Naive thymus-derived CD4-positive, alpha-beta T cell (primary cell): Measurements from ENCODE around the gene HNRNPUL1. TPM values are rescaled to one million over a fixed set of nuclear protein-coding genes. Genes with fewer than 3 reads are reported as not detected.

Experiments
- ATAC-seq: fragments of 150-1000 bp; cut with Tn5 transposase; 2 replicates; pipeline ENCODE4 v1.10.0; 2021; ENCODE audit warnings: mild to moderate bottlenecking, moderate library complexity
- CTCF ChIA-PET: fragments of 350-600 bp; sonication (Branson Sonifier 250); formaldehyde crosslinking; loops from one replicate; lab custom pipeline; 2021; ENCODE audit warnings: antibody characterized with exemption; lab: Charles Lee
- POLR2A ChIA-PET: fragments of 350-600 bp; sonication (Branson Sonifier 250); formaldehyde crosslinking; loops from one replicate; lab custom pipeline; 2021; ENCODE audit warnings: antibody characterized with exemption, inconsistent platforms; lab: Charles Lee
- DNase-seq, 9 donors: peaks; one replicate each; pipeline versions ENCODE4 v3.0.0 to v3.0.0-alpha.2; 2020 to 2022; ENCODE audit warnings: mixed read lengths in 1 of 9
- H3K27ac ChIP-seq: one replicate; pipeline ENCODE4 v1.7.0; 2013; ENCODE audit warnings: mild to moderate bottlenecking, low read depth, low read length, moderate library complexity
- H3K27me3 ChIP-seq, 2 donors: one replicate each; pipeline ENCODE4 v1.7.0; 2013; ENCODE audit warnings: low read length in 2 of 2, mild to moderate bottlenecking in 2 of 2, moderate library complexity in 2 of 2; ENCODE audit not compliant: control insufficient read depth in 2 of 2, insufficient read depth in 2 of 2
- H3K36me3 ChIP-seq, 3 experiments: 1 replicate in 2 of 3; 2 replicates in 1 of 3; pipeline ENCODE4 v1.7.0; 2013; ENCODE audit warnings: low read length in 3 of 3, mild to moderate bottlenecking in 3 of 3, moderate library complexity in 1 of 3; ENCODE audit not compliant: insufficient read depth in 3 of 3, control insufficient read depth in 2 of 3
- H3K4me1 ChIP-seq, 2 donors: one replicate each; pipeline ENCODE4 v1.7.0; 2013; ENCODE audit warnings: low read length in 2 of 2, mild to moderate bottlenecking in 2 of 2, moderate library complexity in 1 of 2; ENCODE audit not compliant: control insufficient read depth in 2 of 2, insufficient read depth in 2 of 2
- H3K4me3 ChIP-seq: 2 replicates; pipeline ENCODE4 v1.7.0; 2013; ENCODE audit warnings: mild to moderate bottlenecking, low read length
- H3K9me3 ChIP-seq, 3 experiments: 1 replicate in 2 of 3; 2 replicates in 1 of 3; pipeline ENCODE4 v1.7.0; 2013; ENCODE audit warnings: low read length in 3 of 3; ENCODE audit not compliant: control insufficient read depth in 2 of 3
- H3K27ac Mint-ChIP-seq, 9 donors: one replicate each; pipeline ENCODE4 v1.8.0; 2020 to 2022; ENCODE audit warnings: mixed read lengths in 9 of 9, mild to moderate bottlenecking in 8 of 9, moderate library complexity in 5 of 9, inconsistent platforms in 2 of 9
- H3K27me3 Mint-ChIP-seq, 5 donors: one replicate each; pipeline ENCODE4 v1.8.0; 2021 to 2022; ENCODE audit warnings: mixed read lengths in 5 of 5, mild to moderate bottlenecking in 1 of 5
- H3K36me3 Mint-ChIP-seq, 5 donors: one replicate each; pipeline ENCODE4 v1.8.0; 2020 to 2022; ENCODE audit warnings: mixed read lengths in 5 of 5, mild to moderate bottlenecking in 3 of 5, inconsistent platforms in 1 of 5
- H3K4me1 Mint-ChIP-seq, 7 donors: one replicate each; pipeline ENCODE4 v1.8.0; 2020 to 2022; ENCODE audit warnings: mixed read lengths in 7 of 7, mild to moderate bottlenecking in 3 of 7, inconsistent platforms in 1 of 7
- H3K4me3 Mint-ChIP-seq, 10 donors: one replicate each; pipeline ENCODE4 v1.8.0; 2020 to 2022; ENCODE audit warnings: mild to moderate bottlenecking in 10 of 10, mixed read lengths in 10 of 10, moderate library complexity in 6 of 10, inconsistent platforms in 2 of 10
- H3K9me3 Mint-ChIP-seq, 11 donors: one replicate each; pipeline ENCODE4 v1.8.0; 2020 to 2022; ENCODE audit warnings: mixed read lengths in 11 of 11, mild to moderate bottlenecking in 4 of 11, inconsistent platforms in 1 of 11, moderate library complexity in 1 of 11
- intact Hi-C, 2 donors: fragments of 100-400 bp; cut with micrococcal nuclease; formaldehyde crosslinking; loops; one replicate each; pipeline ENCODE4 v1.15.1; 2023
- polyA plus RNA-seq, 2 donors: library from polyadenylated mRNA; unstranded; fragments of 300-500 nt; fragmentation: Illumina TruSeq; gene quantifications; one replicate each; pipeline ENCODE4 v1.2.3, GENCODE V29; 2021
- total RNA-seq, 6 experiments: library from RNA in 5 of 6; stranded (reverse) in 5 of 6; gene quantifications; 1 replicate in 5 of 6; 2 replicates in 1 of 6; pipeline ENCODE4 v1.2.3 and lab custom pipeline; 2021 to 2026

The HNRNPUL1 gene
- total and polyA plus RNA-seq, 7 experiments from 2014 or later: 51.4 to 319 (median 270) TPM

GRCh38 chr19:41309180-41310032 lies 45.2 kb downstream of the HNRNPUL1 start:
- DNase-seq (peak in 4 of 9 donors; percentile 22 to 24 (median 23)), ATAC-seq (no peak)
- intact Hi-C loops: loop anchor here (1.0 to 10.0 kb wide), 13 partner anchors 17 to 592 kb away; partner anchors contain the start of genes BCKDHA (in 2 of the 2), DMAC2 (in 2 of the 2), EXOSC5 (in 2 of the 2) and COQ8B (in 1 of the 2)
- peak overlapping the region; percentile 93 to 100 (median 96) for H3K4me3 Mint-ChIP-seq
- peak overlapping the region; percentile 87 for H3K27ac ChIP-seq
- peaks cover 57 to 96% (median 77%) of the 10 kb centered on the region in 7 donors for H3K4me1 Mint-ChIP-seq
- H3K27me3 Mint-ChIP-seq: peaks cover 0 to 3% (median 0%) of the 10 kb centered on the region in 5 donors
- H3K36me3 ChIP-seq: peaks cover 10 to 40% (median 12%) of the 10 kb centered on the region in 3 experiments
- ChIA-PET CTCF (interaction anchor here (0.6 to 7.2 kb wide), 17 partner anchors 12 to 705 kb away, joined by 3 to 78 read pairs (median 4); partner anchors contain the start of genes B9D2 and HNRNPUL1), POLR2A (interaction anchor here (0.6 to 15.1 kb wide), 25 partner anchors 8 to 338 kb away, joined by 3 to 339 read pairs (median 4); partner anchors contain the start of genes B9D2, HNRNPUL1 and TGFB1)
- no peaks in the 10 kb centered on the region for H3K27me3 ChIP-seq
- peak overlapping the region; percentile 72 for H3K4me3 ChIP-seq
- no peaks in the 10 kb centered on the region for H3K9me3 ChIP-seq
- peaks cover 0 to 10% (median 0%) of the 10 kb centered on the region in 11 donors for H3K9me3 Mint-ChIP-seq
- peaks cover 59 to 67% of the 10 kb centered on the region in 2 donors for H3K4me1 ChIP-seq
- peak overlapping the region; percentile 94 to 99 (median 98) for H3K27ac Mint-ChIP-seq
- peaks cover 6 to 43% (median 15%) of the 10 kb centered on the region in 5 donors for H3K36me3 Mint-ChIP-seq

DNA sequence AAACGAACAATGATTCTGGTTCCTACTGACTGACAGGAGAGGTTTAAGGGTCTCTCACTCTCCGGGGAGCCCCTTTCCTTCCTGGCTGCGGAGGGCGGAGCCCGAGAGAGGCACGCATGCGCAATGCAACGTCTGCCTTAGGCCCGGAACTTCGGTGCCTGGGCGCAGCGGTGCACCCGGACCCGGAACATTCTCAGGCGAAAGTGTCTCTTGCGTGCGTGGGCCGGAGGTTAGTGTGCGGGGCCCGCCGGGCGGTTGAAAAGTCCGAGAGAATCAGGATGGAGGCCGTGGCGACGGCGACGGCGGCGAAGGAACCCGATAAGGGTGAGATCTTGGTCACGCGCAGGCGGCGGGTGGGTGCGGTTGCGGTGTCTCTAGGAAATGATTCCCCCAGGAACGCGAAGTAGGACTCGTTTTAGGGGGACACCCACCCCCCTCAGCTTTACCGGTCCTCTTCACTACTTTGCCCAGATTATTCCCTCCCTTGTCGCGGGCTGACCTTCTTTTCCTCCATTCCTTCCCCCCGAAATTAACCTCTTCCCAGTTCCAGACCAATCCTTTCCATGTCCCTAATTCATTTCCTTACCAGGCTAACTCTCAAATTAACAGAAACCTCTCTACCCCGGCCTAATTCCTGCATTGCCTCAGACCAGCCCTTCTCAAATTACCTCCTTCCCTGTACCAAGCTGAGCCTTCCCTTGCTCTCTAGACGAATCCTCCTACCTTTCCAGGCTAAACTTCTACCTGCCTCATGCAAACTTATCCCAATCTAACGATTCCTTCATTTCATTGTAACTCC lies 46.1 kb downstream of the HNRNPUL1 start, which contains the start of gene CCDC97:
TSS of gene CCDC97 (plus strand) at position 140 of the 799 bp plus-strand sequence. CDS start at position 279, 139 bp downstream.
- peaks cover 5 to 35% (median 11%) of the 10 kb centered on the region in 5 donors for H3K36me3 Mint-ChIP-seq
- peaks cover 0 to 10% (median 0%) of the 10 kb centered on the region in 11 donors for H3K9me3 Mint-ChIP-seq
- peak within 1 kb of the TSS; percentile 93 to 100 (median 96) for H3K4me3 Mint-ChIP-seq
- ChIA-PET POLR2A (interaction anchor here (0.6 to 15.1 kb wide), 12 partner anchors 8 to 140 kb away, joined by 3 to 339 read pairs (median 5); partner anchors contain the start of genes B9D2, HNRNPUL1 and TGFB1), CTCF (interaction anchor here (0.6 to 7.2 kb wide), 3 partner anchors 34 to 517 kb away, joined by 4 to 78 read pairs (median 9); no protein-coding TSS in a partner anchor)
- H3K27ac ChIP-seq: peak within 1 kb of the TSS; percentile 87
- peak; percentile 72 for ATAC-seq
- H3K27ac Mint-ChIP-seq: peak within 1 kb of the TSS; percentile 94 to 99 (median 98)
- no peaks in the 10 kb centered on the region for H3K9me3 ChIP-seq
- peaks cover 51 to 59% of the 10 kb centered on the region in 2 donors for H3K4me1 ChIP-seq
- intact Hi-C loops: loop anchor here (1.0 to 10.0 kb wide), 5 partner anchors 17 to 222 kb away; partner anchors contain the start of genes BCKDHA (in 2 of the 2), DMAC2 (in 2 of the 2) and EXOSC5 (in 2 of the 2)
- H3K27me3 ChIP-seq: no peaks in the 10 kb centered on the region
- peaks cover 0 to 3% (median 0%) of the 10 kb centered on the region in 5 donors for H3K27me3 Mint-ChIP-seq
- peak; percentile 85 to 94 (median 91) for DNase-seq
- H3K36me3 ChIP-seq: peaks cover 3 to 32% (median 5%) of the 10 kb centered on the region in 3 experiments
- peaks cover 52 to 89% (median 68%) of the 10 kb centered on the region in 7 donors for H3K4me1 Mint-ChIP-seq
- peak within 1 kb of the TSS; percentile 72 for H3K4me3 ChIP-seq

GRCh38 chr19:41311072-41311471 lies 46.9 kb downstream of the HNRNPUL1 start:
- ChIA-PET POLR2A (interaction anchor here (0.6 to 15.1 kb wide), 6 partner anchors 9 to 48 kb away, joined by 3 to 339 read pairs (median 6); partner anchors contain the start of genes HNRNPUL1 and TGFB1), CTCF (no interaction called here)
- intact Hi-C loops: loop anchor here (5.0 to 10.0 kb wide), 2 partner anchors 124 to 221 kb away; partner anchors contain the start of gene DMAC2 (in 1 of the 2)
- peaks cover 48 to 83% (median 64%) of the 10 kb centered on the region in 7 donors for H3K4me1 Mint-ChIP-seq
- Histone ChIP-seq H3K9me3 (no peaks in the 10 kb centered on the region), H3K36me3 (peaks cover 0 to 31% (median 5%) of the 10 kb centered on the region in 3 experiments), H3K4me3 (peak overlapping the region; percentile 72), H3K4me1 (peaks cover 42 to 51% of the 10 kb centered on the region in 2 donors), H3K27ac (peak overlapping the region; percentile 87), H3K27me3 (no peaks in the 10 kb centered on the region)
- peaks cover 0 to 10% (median 0%) of the 10 kb centered on the region in 11 donors for H3K9me3 Mint-ChIP-seq
- peaks cover 0 to 3% (median 0%) of the 10 kb centered on the region in 5 donors for H3K27me3 Mint-ChIP-seq
- H3K36me3 Mint-ChIP-seq: peaks cover 5 to 33% (median 13%) of the 10 kb centered on the region in 5 donors
- H3K27ac Mint-ChIP-seq: peak overlapping the region in 6 of 9 donors; percentile 80 to 99 (median 98)
- peak overlapping the region; percentile 93 to 100 (median 96) for H3K4me3 Mint-ChIP-seq
- ATAC-seq: no peak
- peak in 1 of 9 donors; percentile 8 for DNase-seq

DNA sequence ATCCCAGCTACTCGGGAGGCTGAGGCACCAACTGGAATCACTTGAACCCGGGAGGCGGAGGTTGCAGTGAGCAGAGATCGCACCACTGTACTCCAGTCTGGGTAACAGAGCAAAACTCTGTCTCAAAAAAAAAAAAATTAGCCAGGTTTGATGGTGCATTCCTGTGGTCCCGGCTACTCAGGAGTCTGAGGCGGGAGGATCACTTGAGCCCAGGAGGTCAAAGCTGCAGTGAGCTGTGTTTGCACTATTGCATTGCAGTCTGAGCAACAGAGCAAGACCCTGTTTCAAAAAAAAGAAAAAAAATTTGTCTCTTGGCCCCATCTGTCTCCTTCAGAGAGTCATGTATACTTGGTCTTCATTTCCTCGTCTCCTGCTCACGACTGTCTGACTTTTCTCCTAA lies 47.4 kb downstream of the HNRNPUL1 start:
- H3K4me3 ChIP-seq: no peak overlapping the region
- ATAC-seq (no peak), DNase-seq (peak in 1 of 9 donors; percentile 5)
- H3K27me3 ChIP-seq: no peaks in the 10 kb centered on the region
- H3K27ac ChIP-seq: no peak overlapping the region
- Mint-ChIP-seq H3K27ac (peak overlapping the region in 8 of 9 donors; percentile 55 to 98 (median 80)), H3K27me3 (peaks cover 0 to 3% (median 0%) of the 10 kb centered on the region in 5 donors), H3K4me3 (peak overlapping the region; percentile 55 to 99 (median 75)), H3K36me3 (peaks cover 6 to 33% (median 16%) of the 10 kb centered on the region in 5 donors), H3K4me1 (peaks cover 43 to 80% (median 62%) of the 10 kb centered on the region in 7 donors), H3K9me3 (peaks cover 0 to 10% (median 0%) of the 10 kb centered on the region in 11 donors)
- H3K4me1 ChIP-seq: peaks cover 37 to 45% of the 10 kb centered on the region in 2 donors
- H3K36me3 ChIP-seq: peaks cover 3 to 32% (median 5%) of the 10 kb centered on the region in 3 experiments
- intact Hi-C loops: loop anchor here (5.0 to 10.0 kb wide), 2 partner anchors 123 to 221 kb away; partner anchors contain the start of gene DMAC2 (in 1 of the 2)
- ChIA-PET CTCF (no interaction called here), POLR2A (interaction anchor here (0.6 to 15.1 kb wide), 5 partner anchors 9 to 48 kb away, joined by 3 to 339 read pairs (median 7); partner anchors contain the start of genes HNRNPUL1 and TGFB1)
- H3K9me3 ChIP-seq: no peaks in the 10 kb centered on the region

GRCh38 chr19:41316306-41316920 lies 52.2 kb downstream of the HNRNPUL1 start:
- H3K36me3 ChIP-seq: peaks cover 7 to 80% (median 35%) of the 10 kb centered on the region in 3 experiments
- no peaks in the 10 kb centered on the region for H3K27me3 ChIP-seq
- no peak overlapping the region for H3K4me3 ChIP-seq
- ChIA-PET POLR2A (interaction anchor here (0.7 to 1.8 kb wide), 2 partner anchors 12 to 47 kb away, joined by 3 to 8 read pairs; partner anchors contain the start of gene B9D2), CTCF (no interaction called here)
- H3K9me3 Mint-ChIP-seq: no peaks in the 10 kb centered on the region
- peaks cover 0 to 7% of the 10 kb centered on the region in 2 donors for H3K4me1 ChIP-seq
- ATAC-seq: no peak
- intact Hi-C loops: loop anchor here in 1 of 2 donors (10.0 kb wide), 1 partner anchor 118 kb away; the partner anchor contains the start of gene DMAC2
- H3K27ac Mint-ChIP-seq: peak overlapping the region in 8 of 9 donors; percentile 1 to 87 (median 67)
- no peak overlapping the region for H3K4me3 Mint-ChIP-seq
- peaks cover 12 to 38% (median 20%) of the 10 kb centered on the region in 5 donors for H3K36me3 Mint-ChIP-seq
- no peaks in the 10 kb centered on the region for H3K9me3 ChIP-seq
- H3K27me3 Mint-ChIP-seq: no peaks in the 10 kb centered on the region
- peaks cover 10 to 46% (median 37%) of the 10 kb centered on the region in 7 donors for H3K4me1 Mint-ChIP-seq
- no peak overlapping the region for H3K27ac ChIP-seq
- no peak for DNase-seq
